SH-SY5Y (cell line): ENCODE measurements around the gene FAM83C.

ENCODE experiments used
- GATA2 ChIP-seq: IDR thresholded peaks from 2 replicates; pipeline ENCODE4 v1.6.1; 2011; ENCODE audit warnings: mild to moderate bottlenecking, low read depth, low read length
- GATA3 ChIP-seq: IDR thresholded peaks from 2 replicates; pipeline ENCODE4 v1.6.1; 2011; ENCODE audit warnings: low read depth, mild to moderate bottlenecking, low read length, moderate library complexity

- TF ChIP-seq GATA3 (no peak), GATA2 (no peak)
These were observed 19.6 kb upstream of the FAM83C start for GRCh38 chr20:35311822-35312221.
